K562 (cell line): ENCODE results near the gene JAKMIP1. TPM values are rescaled to one million over a fixed set of nuclear protein-coding genes. Genes with fewer than 3 reads are reported as not detected.

ENCODE experiments used
- ATAC-seq: fragments of 200-7000 bp; cut with Tn5 transposase; 3 replicates; pipeline ENCODE4 v1.9.1; 2020; ENCODE audit warnings: moderate library complexity
- BruUV-seq: library from RNA; stranded (reverse); fragments of 400-500 nt; replicated peaks from 2 replicates; lab custom pipeline; 2021; lab: Mats Ljungman, UMichigan
- CTCF ChIA-PET: fragments of 300-600 bp; formaldehyde crosslinking; extraction: SDS; loops from one replicate; lab custom pipeline; 2021; ENCODE audit warnings: low intra/inter-chr PET ratio; lab: Yijun Ruan, JAX
- POLR2A ChIA-PET: fragments of 300-600, 350-650 bp; sonication (Branson Sonifier 250); formaldehyde crosslinking; extraction: SDS; loops from one replicate; lab custom pipeline; 2021; ENCODE audit warnings: antibody characterized with exemption, inconsistent platforms; lab: Yijun Ruan, JAX
- DNase-seq, 4 experiments: peaks; one replicate each; pipeline versions ENCODE4 v3.0.0 to v3.0.0-alpha.2; 2011 to 2018; ENCODE audit warnings: low spot score in 3 of 4, mixed read lengths in 3 of 4; ENCODE audit errors: extremely low read depth in 1 of 4
- FAIRE-seq: peaks from 2 replicates; lab custom pipeline; 2011; peaks lifted over from hg19 to GRCh38; lab: Jason Lieb, UNC
- H2AFZ ChIP-seq: 2 replicates; pipeline ENCODE4 v1.6.0; 2011; ENCODE audit warnings: low read depth, low read length, control low read depth, inconsistent platforms
- H3K27ac ChIP-seq: fragments of 200-600 bp; 3 replicates; pipeline ENCODE4 v1.8.0; 2011; ENCODE audit warnings: low read depth, mild to moderate bottlenecking, control low read depth, inconsistent platforms, low read length, moderate library complexity, mixed read lengths; ENCODE audit errors: extremely low read depth
- H3K27me3 ChIP-seq, 2 experiments: fragments of 300-600 bp in 1 of 2; 2 replicates in 1 of 2; 3 replicates in 1 of 2; pipeline versions ENCODE4 v1.6.0 to v1.8.0; 2011; ENCODE audit warnings: inconsistent platforms in 2 of 2, low read length in 2 of 2, mild to moderate bottlenecking in 1 of 2, mixed read lengths in 1 of 2, moderate library complexity in 1 of 2; ENCODE audit not compliant: control insufficient read depth in 2 of 2, insufficient read depth in 2 of 2
- H3K36me3 ChIP-seq: fragments of 300-600 bp; 3 replicates; pipeline ENCODE4 v1.8.0; 2011; ENCODE audit warnings: mild to moderate bottlenecking, low read length, inconsistent platforms; ENCODE audit not compliant: control insufficient read depth, insufficient read depth
- H3K4me1 ChIP-seq, 2 experiments: fragments of 200-600 bp in 1 of 2; replicated peaks in 1 of 2; 2 replicates in 1 of 2; 3 replicates in 1 of 2; pipeline versions ENCODE4 v1.5.1 to v1.8.0; 2011; ENCODE audit warnings: inconsistent platforms in 2 of 2, low read length in 2 of 2, mild to moderate bottlenecking in 1 of 2, mixed read lengths in 1 of 2, moderate library complexity in 1 of 2; ENCODE audit not compliant: control insufficient read depth in 2 of 2, insufficient read depth in 2 of 2
- H3K4me2 ChIP-seq: 2 replicates; pipeline ENCODE4 v1.6.1; 2011; ENCODE audit warnings: low read length, control low read depth, inconsistent platforms, mixed read lengths; ENCODE audit not compliant: insufficient read depth
- H3K4me3 ChIP-seq: fragments of 200-600 bp; sonication (generic), shearing (Covaris generic); 2 replicates; pipeline ENCODE4 v1.5.1; 2016; ENCODE audit warnings: control low read depth, inconsistent platforms
- H3K79me2 ChIP-seq: fragments of 200-600 bp; 3 replicates; pipeline ENCODE4 v1.8.0; 2011; ENCODE audit warnings: low read length, inconsistent platforms; ENCODE audit not compliant: control insufficient read depth, insufficient read depth
- H3K9ac ChIP-seq, 2 experiments: 2 replicates each; pipeline versions ENCODE4 v1.6.0 to v1.6.1; 2011; ENCODE audit warnings: low read depth in 2 of 2, low read length in 2 of 2, control low read depth in 1 of 2, inconsistent platforms in 1 of 2, mild to moderate bottlenecking in 1 of 2, mixed read lengths in 1 of 2; ENCODE audit not compliant: insufficient read depth in 1 of 2
- H3K9me1 ChIP-seq: one replicate; pipeline ENCODE4 v1.6.0; 2011; ENCODE audit warnings: inconsistent platforms, mild to moderate bottlenecking, low read length, moderate library complexity; ENCODE audit not compliant: control insufficient read depth, insufficient read depth
- H3K9me3 ChIP-seq: replicated peaks from 2 replicates; pipeline ENCODE4 v1.5.1; 2011; ENCODE audit warnings: low read depth, low read length, inconsistent platforms; ENCODE audit not compliant: control insufficient read depth, insufficient read depth
- H4K20me1 ChIP-seq: replicated peaks from 2 replicates; pipeline ENCODE4 v1.6.1; 2011; ENCODE audit warnings: low read length, inconsistent platforms, mixed read lengths; ENCODE audit not compliant: control insufficient read depth, insufficient read depth
- BCOR ChIP-seq: fragments of 450-650 bp; IDR thresholded peaks from 2 replicates; pipeline ENCODE4 v1.6.1; 2016
- ESRRA ChIP-seq: fragments of 450-650 bp; IDR thresholded peaks from 2 replicates; pipeline ENCODE4 v1.6.1; 2014; ENCODE audit warnings: low read depth, mild to moderate bottlenecking, moderate library complexity, borderline replicate concordance
- HDGF ChIP-seq: fragments of 450-650 bp; IDR thresholded peaks from 2 replicates; pipeline ENCODE4 v1.6.1; 2016
- RBM25 ChIP-seq: fragments of 200-400 bp; formaldehyde crosslinking; IDR thresholded peaks from 2 replicates; pipeline ENCODE4 v1.6.1; 2018; ENCODE audit warnings: low read length, low read depth, moderate library complexity; ENCODE audit not compliant: severe bottlenecking
- SPI1 ChIP-seq: IDR thresholded peaks from 2 replicates; pipeline ENCODE4 v1.6.1; 2011; ENCODE audit warnings: low read depth, low read length, control low read depth, borderline replicate concordance
- ZNF239 ChIP-seq: fragments of 250-450 bp; sonication (Bioruptor Pico); IDR thresholded peaks from 2 replicates; pipeline ENCODE4 v1.4.0; 2020; ENCODE audit warnings: mild to moderate bottlenecking
- WGBS: fragments of 100-300 bp; shearing (Covaris generic); methylation state at CpG from one replicate; pipeline ENCODE4 v1.1.6; 2016; ENCODE audit warnings: low coverage, mixed read lengths; ENCODE audit not compliant: insufficient coverage; ENCODE audit errors: missing lambda C conversion rate; 5-methylcytosine and 5-hydroxymethylcytosine counted together
- in situ Hi-C: fragments of 300-500 bp; cut with MboI; formaldehyde crosslinking; loops from 4 replicates; pipeline ENCODE4 v1.15.0; 2018; ENCODE audit warnings: inconsistent platforms, mixed read lengths
- intact Hi-C: fragments of 100-400 bp; cut with micrococcal nuclease; formaldehyde crosslinking; loops from 2 replicates; pipeline ENCODE4 v1.14.2; 2022
- polyA plus RNA-seq, 8 experiments: library from polyadenylated mRNA; depleted of rRNA in 4 of 8; stranded (reverse) in 5 of 8; unstranded in 3 of 8; fragments of >200 nt; fragmentation: Nextera tagmentation in 2 of 8; fragmentation: Illumina TruSeq in 1 of 8; extraction: Ambion mirVana in 2 of 8; extraction: Trizol in 1 of 8; gene quantifications; 2 replicates each; pipeline versions ENCODE4 v1.2.1 to v1.2.3, GENCODE V29; 2011 to 2014; ENCODE audit warnings: inconsistent platforms in 1 of 8, missing spikeins in 1 of 8
- total RNA-seq, 7 experiments: library from RNA; depleted of rRNA in 6 of 7; stranded (reverse); fragments of >200 nt in 6 of 7; fragmentation: Illumina TruSeq in 2 of 7; extraction: Trizol in 2 of 7; gene quantifications; 2 replicates each; pipeline versions ENCODE4 v1.2.1 to v1.2.3, GENCODE V29; 2011 to 2021; ENCODE audit warnings: low replicate concordance in 1 of 7
- TF ChIP-seq, protein P1 (sequence below): fragments of 450-650 bp; formaldehyde crosslinking; IDR thresholded peaks from 2 replicates; pipeline ENCODE4 v1.4.0; 2022; ENCODE audit warnings: missing genetic modification characterization

JAKMIP1 gene
- total and polyA plus RNA-seq, 9 of the 15 experiments (the other 6 are each of a cell fraction or from before 2014, with no cell fraction given) = not detected

DNA sequence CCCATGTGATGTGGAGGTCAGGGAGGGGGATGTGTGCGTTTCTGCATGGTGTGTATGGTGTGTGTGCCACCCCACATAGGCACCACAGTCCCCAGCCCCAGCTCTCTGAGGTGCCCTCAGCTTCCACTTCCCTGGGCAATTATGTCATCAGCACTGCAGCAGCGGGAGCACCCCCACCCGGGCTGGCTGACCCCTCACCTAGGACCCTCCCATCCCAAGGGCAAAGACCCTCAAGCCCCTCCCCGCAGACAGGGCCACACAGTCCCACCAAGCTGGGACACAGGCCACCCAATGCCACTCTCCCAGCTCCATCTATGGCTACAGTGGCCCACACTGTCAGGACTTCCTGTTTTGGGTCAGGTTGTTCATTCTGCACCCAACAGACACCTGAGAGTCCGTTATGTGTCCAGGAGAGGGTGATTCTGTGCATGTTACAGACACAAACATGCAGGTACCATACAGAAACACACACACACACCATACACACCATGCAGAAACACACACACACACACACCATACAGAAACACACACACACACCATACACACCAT lies 75.2 kb downstream of the JAKMIP1 start:
- Histone ChIP-seq H2AFZ (no peak overlapping the region), H3K9me1 (no peaks in the 10 kb centered on the region), H3K27ac (no peak overlapping the region), H4K20me1 (no peaks in the 10 kb centered on the region), H3K36me3 (no peaks in the 10 kb centered on the region), H3K4me2 (no peak overlapping the region), H3K9me3 (no peaks in the 10 kb centered on the region), H3K79me2 (no peaks in the 10 kb centered on the region), H3K9ac (no peak overlapping the region), H3K4me1 (no peaks in the 10 kb centered on the region), H3K4me3 (no peak overlapping the region), H3K27me3 (peaks cover 2 to 24% of the 10 kb centered on the region in 2 experiments; a peak in 3 of 5 replicates)
- peak; percentile 67 for TF ChIP-seq SPI1
- TF ChIP-seq, protein P1, sequence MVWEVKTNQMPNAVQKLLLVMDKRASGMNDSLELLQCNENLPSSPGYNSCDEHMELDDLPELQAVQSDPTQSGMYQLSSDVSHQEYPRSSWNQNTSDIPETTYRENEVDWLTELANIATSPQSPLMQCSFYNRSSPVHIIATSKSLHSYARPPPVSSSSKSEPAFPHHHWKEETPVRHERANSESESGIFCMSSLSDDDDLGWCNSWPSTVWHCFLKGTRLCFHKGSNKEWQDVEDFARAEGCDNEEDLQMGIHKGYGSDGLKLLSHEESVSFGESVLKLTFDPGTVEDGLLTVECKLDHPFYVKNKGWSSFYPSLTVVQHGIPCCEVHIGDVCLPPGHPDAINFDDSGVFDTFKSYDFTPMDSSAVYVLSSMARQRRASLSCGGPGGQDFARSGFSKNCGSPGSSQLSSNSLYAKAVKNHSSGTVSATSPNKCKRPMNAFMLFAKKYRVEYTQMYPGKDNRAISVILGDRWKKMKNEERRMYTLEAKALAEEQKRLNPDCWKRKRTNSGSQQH (CRISPR knock-in tag) = no peak
- POLR2A ChIA-PET = no interaction called here
- 8% methylated on average over 5 of the region's 5 CpGs for WGBS
- DNase-seq (no peak), FAIRE-seq (no peak), ATAC-seq (no peak)
- intact Hi-C loops (no loop called here), in situ Hi-C loops (no loop called here)
- no TSS peak for BruUV-seq
- CTCF ChIA-PET = no interaction called here

DNA sequence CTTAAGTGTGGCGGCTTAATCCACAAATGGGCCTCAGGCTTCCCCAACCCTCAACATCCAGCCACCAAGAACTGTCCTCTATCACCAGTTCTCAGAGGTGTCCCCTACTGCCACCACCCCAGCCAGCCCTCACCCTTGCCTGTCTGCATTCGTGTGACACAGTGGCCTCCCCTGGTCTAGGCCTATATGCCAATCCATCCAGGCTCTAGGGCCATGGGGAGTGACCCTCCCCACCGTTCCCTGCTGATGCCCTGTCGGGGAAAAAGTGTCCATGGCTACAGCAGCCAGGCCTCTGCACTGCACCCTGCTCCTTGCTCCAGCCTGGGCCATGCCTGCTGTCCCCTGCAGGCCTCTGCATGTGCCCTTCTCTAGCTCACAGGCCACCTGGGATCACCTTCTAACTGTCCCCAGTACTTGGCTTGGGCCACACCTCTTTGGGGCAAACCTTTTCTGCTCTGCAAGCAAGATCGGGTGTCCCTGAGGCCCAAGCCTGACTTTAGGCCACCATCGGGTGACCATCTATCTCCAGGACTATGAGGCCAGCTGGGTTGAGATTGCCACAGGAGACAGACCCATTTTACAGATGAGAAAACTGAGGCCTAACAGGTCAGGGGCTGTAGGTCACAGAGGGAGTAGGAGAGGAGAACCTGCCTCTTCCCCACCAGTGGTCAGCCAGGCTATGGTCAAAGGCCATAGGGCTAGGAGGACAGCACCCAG lies 75.8 kb downstream of the JAKMIP1 start:
- intact Hi-C loops = no loop called here
- POLR2A ChIA-PET = no interaction called here
- Histone ChIP-seq H3K4me2 (no peak overlapping the region), H3K9ac (no peak overlapping the region), H3K27me3 (peaks cover 2 to 27% of the 10 kb centered on the region in 2 experiments; a peak in 3 of 5 replicates), H3K27ac (no peak overlapping the region), H3K4me1 (no peaks in the 10 kb centered on the region), H3K79me2 (no peaks in the 10 kb centered on the region), H3K4me3 (no peak overlapping the region), H2AFZ (no peak overlapping the region), H3K36me3 (no peaks in the 10 kb centered on the region), H4K20me1 (no peaks in the 10 kb centered on the region), H3K9me3 (no peaks in the 10 kb centered on the region), H3K9me1 (no peaks in the 10 kb centered on the region)
- in situ Hi-C loops = no loop called here
- TF ChIP-seq ESRRA (peak; percentile 56; the same call in 1 of the 2 replicates), ZNF239 (CRISPR knock-in tag) (no peak), HDGF (no peak), RBM25 (peak; percentile 48), BCOR (0 out of 2 replicates have a peak, but pooled peaks have one; percentile 32)
- CTCF ChIA-PET = no interaction called here
- no TSS peak for BruUV-seq
- 3% methylated on average over 6 of the region's 6 CpGs for WGBS
- DNase-seq (no peak), ATAC-seq (no peak), FAIRE-seq (no peak)
